GM19023 (cell line): ENCODE data around the gene TEX52.

Source experiments
- ATAC-seq: cut with Tn5 transposase; IDR thresholded peaks from one replicate; pipeline ENCODE4 v1.9.1; 2021; ENCODE audit warnings: mild to moderate bottlenecking, moderate library complexity; ENCODE audit not compliant: unreplicated experiment

TEX52 gene

DNA sequence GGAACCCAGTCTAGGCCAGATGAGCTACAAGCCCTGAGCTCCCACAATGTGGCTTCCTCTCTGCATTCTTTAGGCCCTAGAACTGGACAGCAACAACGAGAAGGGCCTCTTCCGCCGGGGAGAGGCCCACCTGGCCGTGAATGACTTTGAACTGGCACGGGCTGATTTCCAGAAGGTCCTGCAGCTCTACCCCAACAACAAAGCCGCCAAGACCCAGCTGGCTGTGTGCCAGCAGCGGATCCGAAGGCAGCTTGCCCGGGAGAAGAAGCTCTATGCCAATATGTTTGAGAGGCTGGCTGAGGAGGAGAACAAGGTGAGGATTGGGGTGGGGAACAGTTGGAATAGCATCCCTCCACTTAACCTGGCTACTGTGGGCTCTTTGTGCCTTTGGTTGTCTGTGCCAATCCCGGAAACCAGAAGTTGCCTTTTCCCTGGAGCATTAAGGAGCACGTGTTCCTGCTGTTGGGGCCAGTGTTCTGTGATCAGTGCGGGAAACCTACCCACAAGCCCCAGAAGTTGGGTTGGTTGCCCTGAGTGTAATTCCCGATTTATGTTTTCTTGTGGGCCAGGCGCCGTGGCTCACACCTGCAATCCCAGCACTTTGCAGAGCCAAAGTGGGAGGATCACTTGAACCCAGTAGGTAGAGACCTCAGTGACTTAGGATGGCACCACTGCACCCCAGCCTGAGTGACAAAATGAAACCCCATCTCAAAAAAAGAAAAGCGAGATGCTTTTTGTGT, 55.6 kb downstream of the TEX52 start:
- no peak for ATAC-seq

DNA sequence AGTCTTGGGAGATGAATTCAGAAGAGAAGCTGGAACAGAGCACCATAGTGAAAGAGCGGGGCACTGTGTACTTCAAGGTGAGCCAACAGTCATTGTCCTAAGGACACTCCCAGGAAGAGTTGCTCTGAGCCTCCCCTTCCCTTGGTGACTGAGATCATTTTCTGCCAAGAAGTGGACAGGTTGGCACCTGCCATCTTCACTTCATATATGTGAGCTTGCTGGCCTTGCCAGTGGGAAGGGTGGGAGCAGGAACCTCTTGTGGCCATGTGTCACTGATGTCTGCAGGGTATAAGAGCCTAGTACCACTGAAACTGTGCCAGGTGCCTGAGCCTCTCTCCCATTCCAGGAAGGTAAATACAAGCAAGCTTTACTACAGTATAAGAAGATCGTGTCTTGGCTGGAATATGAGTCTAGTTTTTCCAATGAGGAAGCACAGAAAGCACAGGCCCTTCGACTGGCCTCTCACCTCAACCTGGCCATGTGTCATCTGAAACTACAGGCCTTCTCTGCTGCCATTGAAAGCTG, 56.7 kb downstream of the TEX52 start:
- ATAC-seq: no peak
